Cortex of kidney (tissue), 1 donor: Measurements from ENCODE around the gene APOL2.
"Not testable (repeated sequence)": the region's sequence is repeated elsewhere in the genome, so short reads cannot be mapped to it uniquely, and the experiment has no call there.

ENCODE experiments used
- DNase-seq: peaks from one replicate; lab custom pipeline; 2025; lab: John Stamatoyannopoulos, UW

Gene APOL2

DNA sequence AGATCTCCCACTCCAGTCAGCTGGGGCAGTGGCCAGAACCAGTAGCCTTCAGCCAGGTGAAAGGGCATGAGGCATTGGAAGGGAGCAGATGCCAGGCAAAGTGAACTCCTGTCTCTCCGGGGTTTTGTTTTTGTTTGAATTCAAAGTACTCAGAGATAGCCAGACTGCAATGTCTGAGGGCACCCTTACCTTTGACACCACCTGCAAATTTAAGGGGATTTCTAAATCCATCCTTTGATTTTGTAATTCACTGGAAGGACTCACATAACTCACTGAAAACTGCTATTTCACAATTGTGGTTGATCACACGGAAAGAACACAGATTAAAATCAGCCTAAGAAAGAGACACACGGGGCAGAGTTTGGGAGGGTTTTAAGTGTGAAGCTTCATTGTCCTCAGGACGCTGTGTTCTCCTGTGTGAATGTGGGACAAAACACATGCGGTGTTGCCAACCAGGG lies 23.9 kb upstream of the APOL2 start:
- DNase-seq, result not testable (repeated sequence)

DNA sequence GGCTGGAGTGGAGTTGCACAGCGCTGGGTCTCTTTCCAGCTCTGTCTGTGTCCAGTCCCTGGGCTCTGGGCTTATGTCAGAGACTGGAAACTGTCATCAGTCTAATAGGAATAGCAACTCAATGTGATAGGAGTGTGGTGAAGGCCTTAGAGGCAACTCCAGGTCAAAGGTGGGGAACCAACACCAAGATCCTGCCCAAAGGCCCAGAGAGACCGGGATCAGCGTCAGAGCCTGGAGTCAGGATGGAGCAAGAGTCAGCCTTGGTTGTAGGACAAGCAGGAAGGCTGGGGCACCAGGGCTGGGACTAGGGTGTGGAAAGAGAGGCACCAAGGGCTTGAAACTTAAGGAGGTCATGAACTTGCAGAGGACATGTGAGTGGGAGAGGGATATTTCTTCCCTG lies 23.0 kb upstream of the APOL2 start:
- not testable (repeated sequence) for DNase-seq

GRCh38 chr22:36261675-36262074 lies 22.3 kb upstream of the APOL2 start:
- DNase-seq, result not testable (repeated sequence)

DNA sequence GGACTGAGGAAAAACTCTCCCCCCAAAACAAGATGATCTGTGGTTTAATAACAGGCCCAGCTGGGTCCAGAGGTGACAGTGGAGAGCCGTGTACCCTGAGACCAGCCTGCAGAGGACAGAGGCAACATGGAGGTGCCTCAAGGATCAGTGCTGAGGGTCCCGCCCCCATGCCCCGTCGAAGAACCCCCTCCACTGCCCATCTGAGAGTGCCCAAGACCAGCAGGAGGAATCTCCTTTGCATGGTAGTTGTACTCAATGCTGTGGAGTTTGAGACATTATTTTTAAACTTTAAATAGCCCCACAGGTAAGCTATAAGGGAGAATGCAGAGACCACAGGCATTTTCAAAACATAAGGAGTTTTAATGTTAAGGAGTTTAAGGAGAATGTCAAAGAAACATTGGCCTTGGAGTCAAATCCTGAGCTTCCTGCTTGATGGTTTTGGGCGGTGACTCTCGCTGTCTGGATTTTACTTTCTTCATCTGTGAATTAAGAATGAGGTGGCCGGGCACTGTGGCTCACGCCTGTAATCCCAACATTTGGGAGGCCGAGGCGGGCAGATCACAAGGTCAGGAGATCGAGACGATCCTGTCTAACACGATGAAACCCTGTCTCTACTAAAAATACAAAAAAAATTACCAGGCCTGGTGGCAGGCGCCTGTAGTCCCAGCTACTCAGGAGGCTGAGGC lies 20.4 kb upstream of the APOL2 start:
- no peak for DNase-seq

- DNase-seq, result no peak
Measured at GRCh38 chr22:36258701-36259614, 19.6 kb upstream of the APOL2 start.

GRCh38 chr22:36257948-36258670 lies 18.8 kb upstream of the APOL2 start:
- DNase-seq, result no peak

- no peak for DNase-seq
Measured at GRCh38 chr22:36257308-36257707, 18.0 kb upstream of the APOL2 start.

- DNase-seq, result no peak
Measured at GRCh38 chr22:36256478-36256877, 17.2 kb upstream of the APOL2 start.

GRCh38 chr22:36255572-36255971 lies 16.2 kb upstream of the APOL2 start:
- not testable (repeated sequence) for DNase-seq

GRCh38 chr22:36253523-36254490 lies 14.5 kb upstream of the APOL2 start:
- no peak for DNase-seq

DNA sequence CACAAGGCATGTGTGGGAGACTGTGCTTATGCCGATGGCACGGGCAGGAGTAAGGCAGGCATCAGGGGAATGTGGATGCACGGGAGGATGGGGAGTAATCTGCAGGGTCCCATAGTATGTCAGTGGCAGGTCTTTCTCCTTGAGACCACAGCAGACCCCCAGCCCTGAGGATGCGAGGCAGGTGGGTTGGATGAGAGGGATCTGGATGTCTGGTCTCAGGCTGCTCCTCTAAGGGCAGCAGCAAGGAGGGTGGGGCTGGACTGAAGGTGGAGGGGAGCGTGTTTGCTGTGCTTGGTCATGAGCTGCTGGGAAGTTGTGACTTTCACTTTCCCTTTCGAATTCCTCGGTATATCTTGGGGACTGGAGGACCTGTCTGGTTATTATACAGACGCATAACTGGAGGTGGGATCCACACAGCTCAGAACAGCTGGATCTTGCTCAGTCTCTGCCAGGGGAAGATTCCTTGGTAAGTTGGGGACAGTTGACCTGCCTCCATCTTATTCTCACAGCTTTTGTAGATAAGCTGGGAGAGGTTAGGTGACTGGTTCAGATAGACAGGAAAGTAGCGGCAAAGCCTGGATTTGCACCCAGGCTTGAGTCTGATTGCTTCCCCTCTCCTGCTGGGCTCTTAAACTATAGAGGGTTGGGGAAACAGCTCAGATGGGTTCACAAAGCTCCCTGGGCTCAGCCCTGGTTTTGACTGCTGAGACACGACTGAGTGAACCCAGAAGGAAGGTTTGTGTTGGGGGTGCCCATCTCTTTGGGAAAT lies 13.6 kb upstream of the APOL2 start, which contains the start of gene APOL1:
APOL1 (plus strand) TSS at position 380 of the 769 bp plus-strand sequence. CDS start 1,823 bp downstream, outside the sequence.
- no peak for DNase-seq

GRCh38 chr22:36251979-36252608 lies 12.8 kb upstream of the APOL2 start:
- DNase-seq, result not testable (repeated sequence)

GRCh38 chr22:36250292-36250960 lies 11.1 kb upstream of the APOL2 start:
- DNase-seq, result not testable (repeated sequence)

GRCh38 chr22:36249160-36249559 lies 9.8 kb upstream of the APOL2 start:
- DNase-seq, result no peak

DNA sequence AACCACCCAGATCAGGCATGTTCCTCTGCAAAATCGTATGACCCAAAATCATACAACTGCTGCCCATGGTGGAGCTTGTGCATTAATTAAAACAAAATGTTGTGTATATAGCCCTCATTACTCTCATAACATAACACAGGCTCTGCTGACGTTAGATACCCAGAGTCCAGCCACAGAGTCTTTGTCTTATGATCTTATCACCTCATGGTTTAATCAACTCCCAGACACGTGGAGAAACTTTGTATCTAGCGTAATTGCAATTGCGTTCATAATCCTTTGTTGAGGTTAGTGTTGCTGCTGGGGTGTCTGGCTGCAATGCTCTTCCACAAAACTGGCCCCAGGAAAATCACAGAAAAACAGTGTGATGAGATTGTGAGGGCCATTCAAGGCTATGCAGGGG lies 8.6 kb upstream of the APOL2 start:
- DNase-seq, result no peak

DNA sequence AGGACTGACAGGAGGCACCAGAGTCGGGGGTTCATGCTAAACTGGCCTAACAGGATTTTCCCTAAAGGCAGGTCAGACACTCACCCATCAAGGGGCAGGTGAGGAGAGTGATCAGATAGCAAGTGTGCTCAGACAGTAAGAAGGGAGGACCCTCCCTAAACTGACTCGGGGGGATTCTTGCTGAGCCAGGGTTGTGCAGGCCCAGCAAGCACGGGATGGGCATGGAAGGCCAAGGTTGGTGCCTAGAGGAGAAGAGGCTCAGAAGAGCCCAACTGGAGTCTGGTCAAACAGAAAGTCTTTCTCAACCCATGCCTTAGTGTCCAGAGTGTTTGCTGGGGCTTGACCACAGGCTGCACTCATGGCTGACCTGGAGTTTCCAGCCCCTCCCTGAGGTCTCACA lies 7.4 kb upstream of the APOL2 start:
- DNase-seq, result no peak

DNA sequence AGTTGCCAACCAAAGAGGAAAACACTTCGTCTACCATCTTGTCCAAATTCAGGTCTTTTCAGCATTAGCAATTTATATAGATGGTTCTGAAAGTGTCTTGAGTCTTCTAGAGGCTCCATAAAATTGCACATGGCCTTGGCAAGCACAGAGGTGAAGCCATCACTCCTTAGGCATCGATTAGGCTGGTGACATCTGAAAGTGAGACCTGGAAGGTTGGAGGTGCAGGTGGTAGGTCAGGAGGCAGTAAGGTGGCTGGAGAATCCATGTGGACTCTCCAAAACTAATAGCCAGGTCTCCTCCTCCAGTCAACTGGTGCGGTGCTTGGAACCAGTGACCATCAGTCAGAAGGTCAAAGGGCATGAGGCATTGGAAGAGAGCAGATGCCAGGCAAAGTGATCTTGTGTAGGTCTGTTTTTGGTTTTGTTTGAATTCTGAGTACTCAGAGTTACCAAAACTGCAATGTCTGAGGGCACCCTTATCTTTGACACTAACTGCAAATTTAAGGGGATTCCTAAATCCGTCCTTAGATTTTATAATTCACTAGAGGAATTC lies 6.6 kb upstream of the APOL2 start:
- no peak for DNase-seq

DNA sequence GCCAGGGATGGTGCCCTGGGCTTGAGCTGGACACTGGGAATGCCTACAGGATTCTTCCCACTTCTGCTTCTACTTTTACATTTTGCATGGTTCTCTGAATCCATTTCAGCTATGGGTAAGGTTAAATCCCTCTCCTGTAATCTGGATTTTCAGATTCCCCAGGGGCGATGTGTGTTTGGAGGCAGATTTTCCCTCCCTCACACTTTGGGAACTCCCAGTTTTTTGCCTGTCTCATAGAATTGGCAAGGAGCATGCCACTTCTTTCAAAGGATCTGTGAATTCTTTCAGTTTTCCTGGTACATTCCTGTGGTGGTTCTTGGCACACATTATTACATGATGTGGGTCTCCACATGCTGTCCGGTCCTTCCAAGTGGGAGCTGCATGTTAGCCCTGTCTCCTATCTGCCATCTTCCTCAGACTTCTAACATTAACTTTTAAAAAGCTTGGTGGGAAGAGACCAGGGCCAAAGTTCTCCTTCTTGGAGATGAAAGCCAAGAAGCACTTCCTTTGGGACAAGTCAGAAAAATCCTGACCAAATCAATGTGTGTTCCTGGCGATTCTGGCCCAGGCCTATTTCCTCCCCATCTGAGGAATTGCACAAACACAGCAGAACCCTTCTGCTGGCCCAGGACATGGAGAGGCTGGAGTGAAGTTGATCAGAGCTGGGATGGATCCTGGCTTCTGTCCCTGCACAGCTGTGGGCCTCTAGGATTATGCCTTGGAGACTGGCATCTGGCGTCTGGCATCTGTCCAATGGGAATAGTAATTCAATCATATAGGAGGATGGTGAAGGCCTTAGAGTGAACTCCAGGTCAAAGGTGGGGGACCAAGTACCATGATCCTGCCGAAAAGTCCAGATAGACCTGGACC lies 5.4 kb upstream of the APOL2 start:
- DNase-seq, result no peak
